DMS79 treated with DMSO at 0.1 percent for 48 hours (cell line): ENCODE data around the gene SYNDIG1.

ENCODE experiments used
- DNase-seq: peaks from one replicate; lab custom pipeline; 2025; lab: John Stamatoyannopoulos, UW

The SYNDIG1 gene

DNA sequence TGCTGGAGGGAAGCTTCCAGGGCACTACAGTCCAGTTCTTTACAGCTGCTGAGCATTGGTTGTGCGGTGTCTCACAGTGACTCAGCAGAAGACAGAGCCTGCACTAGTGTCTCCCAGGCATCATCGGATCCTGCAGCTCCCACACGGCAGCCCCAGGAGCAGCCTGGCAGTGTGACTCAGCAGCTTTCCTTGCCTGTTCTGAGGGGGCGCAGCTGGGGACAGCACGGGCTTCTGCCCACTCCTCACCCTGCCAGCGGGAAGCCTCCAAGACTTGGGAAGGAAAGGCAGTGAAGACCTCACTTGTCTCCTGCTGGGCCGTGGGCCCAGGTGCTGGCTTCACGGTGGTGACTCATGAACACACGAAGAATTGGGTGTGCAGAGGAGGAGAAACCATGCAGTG is 165.4 kb downstream of the SYNDIG1 start:
- no peak for DNase-seq

GRCh38 chr20:24636626-24637025 is 167.2 kb downstream of the SYNDIG1 start:
- DNase-seq, result no peak

GRCh38 chr20:24637087-24637486 is 167.7 kb downstream of the SYNDIG1 start:
- no peak for DNase-seq

DNA sequence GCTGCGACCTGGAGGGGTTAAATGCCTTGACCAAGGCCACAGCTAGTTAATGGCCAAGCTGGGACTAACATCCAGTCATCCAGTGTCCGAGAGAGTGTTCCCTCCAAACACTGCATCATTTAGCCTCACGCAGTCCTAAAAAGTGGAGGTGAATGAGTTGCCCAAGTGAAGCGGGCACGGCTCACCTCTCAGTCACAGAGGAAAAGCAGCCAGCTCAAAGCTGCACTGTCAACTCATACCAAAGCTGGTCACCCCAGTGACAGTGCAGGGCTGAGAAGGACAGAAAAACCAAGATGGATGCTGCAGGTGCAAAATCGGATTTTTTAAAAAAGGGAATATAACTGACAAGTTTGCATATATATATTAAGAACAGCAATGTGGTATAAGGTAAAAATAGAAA is 168.5 kb downstream of the SYNDIG1 start:
- DNase-seq, result no peak

GRCh38 chr20:24638591-24639548 is 169.4 kb downstream of the SYNDIG1 start:
- no peak for DNase-seq

GRCh38 chr20:24640276-24640675 is 170.8 kb downstream of the SYNDIG1 start:
- DNase-seq, result no peak

GRCh38 chr20:24640686-24641085 is 171.3 kb downstream of the SYNDIG1 start:
- DNase-seq, result no peak

DNA sequence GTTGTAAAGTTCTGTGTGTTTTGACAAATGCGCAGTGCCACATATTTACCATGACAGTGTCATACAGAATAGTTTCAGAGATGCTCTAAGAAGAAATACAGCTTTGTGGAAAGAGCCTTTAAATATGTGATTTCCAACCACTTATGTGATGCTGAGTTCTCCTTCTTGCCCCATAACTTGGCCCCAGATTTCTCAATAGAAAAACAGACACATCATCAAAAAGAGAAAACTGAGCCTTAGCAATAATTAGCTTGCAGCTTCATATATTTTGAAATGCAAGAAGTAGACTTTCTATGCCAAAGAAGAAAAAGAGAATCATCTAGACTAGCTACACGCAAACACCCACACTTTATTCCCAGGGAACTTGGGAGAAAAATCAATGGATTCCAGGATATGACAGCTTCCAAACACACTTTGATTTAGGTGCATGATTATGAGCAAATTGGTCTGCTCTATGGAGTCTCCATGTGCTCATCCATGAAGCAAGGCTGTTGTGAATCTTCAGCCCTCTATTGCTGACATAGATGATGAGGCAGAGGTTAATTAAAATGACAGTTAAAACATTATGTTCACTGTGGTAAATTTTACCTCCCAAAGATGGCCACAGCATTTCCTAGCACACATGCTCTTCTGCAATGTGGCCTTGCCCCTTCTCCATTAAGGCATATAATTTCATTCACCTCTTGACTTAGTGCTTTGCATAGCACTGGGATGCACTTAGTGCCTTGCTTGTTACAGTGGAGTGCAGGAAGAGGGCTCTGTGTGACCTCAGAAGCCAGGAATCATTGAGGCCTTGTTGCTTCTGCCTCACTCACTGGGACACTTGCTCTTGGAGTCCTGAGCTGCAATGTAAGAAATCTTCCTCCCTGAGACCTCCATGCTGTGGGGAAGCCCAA is 174.6 kb downstream of the SYNDIG1 start:
- no peak for DNase-seq

DNA sequence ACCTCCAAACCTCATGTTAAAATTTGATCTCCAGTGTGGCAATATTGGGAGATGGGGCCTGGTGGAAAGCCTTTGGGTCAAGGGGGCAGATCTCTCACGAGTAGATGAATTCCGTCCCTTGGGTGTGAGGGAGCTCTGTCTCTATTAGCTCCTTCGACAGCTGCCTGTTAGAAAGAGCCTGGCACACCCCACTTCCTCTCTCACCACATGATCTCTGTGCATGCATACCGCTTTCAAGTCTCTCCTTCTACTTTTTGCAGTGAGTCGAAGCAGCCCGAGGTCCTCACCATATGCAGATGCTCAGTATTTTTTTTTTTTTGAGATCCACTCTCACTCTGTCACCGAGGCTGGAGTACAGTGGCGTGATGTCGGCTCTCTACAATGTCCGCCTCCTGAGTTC is 176.9 kb downstream of the SYNDIG1 start:
- DNase-seq, result no peak

DNA sequence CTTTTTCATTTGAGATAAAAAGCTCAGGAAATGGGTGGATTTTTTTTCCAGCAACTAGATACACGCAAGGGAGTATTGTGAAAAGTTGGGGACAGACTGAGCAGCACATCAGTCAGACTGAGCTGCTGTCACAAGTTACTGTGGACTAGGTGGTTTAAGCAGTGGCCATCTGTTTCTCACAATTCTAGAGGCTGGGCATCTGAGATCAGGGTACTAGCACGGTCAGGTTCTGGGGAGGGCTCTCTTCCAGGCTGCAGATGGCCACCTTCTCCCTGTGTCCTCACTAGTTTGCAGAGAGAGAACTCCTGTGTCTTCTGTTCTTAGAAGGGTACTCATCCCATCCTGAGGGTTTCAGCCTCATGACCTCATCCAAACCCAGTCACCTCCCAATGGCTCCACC is 178.3 kb downstream of the SYNDIG1 start:
- no peak for DNase-seq

- DNase-seq, result peak; percentile 30
Observed at GRCh38 chr20:24648481-24648880, 179.1 kb downstream of the SYNDIG1 start.

- no peak for DNase-seq
Observed at GRCh38 chr20:24648919-24649318, 179.5 kb downstream of the SYNDIG1 start.

DNA sequence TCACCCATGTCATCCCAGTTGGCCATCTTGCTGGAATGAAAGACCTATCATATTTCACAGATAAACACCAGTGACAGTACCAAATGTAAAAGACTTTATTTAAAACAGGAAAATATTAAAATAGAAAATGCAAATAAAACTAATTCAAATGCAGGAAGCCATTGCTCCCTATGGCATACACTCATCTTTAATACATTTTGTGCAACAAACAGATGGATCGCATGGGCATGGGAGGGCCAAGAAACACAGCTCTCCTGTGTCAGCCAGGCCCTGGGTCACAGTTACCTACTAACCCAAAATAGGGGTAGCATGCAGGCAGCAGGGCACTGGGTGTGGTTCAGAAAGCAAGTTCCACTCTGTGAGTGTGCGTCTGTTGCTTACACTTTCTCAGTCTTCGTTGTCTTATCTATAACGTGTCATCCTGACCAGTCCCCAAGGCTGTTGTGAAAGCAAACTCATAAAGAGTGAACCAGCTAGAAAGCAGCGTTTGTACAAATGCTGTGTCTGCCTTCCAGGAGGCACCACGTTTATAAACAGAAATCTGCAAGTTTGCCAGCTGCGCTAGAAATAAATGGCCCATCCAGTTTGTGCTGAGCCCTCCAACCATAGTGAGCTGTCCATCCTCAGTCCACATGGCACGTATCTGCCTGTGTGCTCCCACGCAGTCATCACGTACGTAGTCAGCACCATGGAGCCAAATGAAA is 180.5 kb downstream of the SYNDIG1 start:
- no peak for DNase-seq

- DNase-seq, result no peak
Observed at GRCh38 chr20:24651171-24651975, 181.9 kb downstream of the SYNDIG1 start.

- no peak for DNase-seq
Observed at GRCh38 chr20:24651976-24652345, 182.5 kb downstream of the SYNDIG1 start.

GRCh38 chr20:24653306-24653705 is 183.9 kb downstream of the SYNDIG1 start:
- no peak for DNase-seq

DNA sequence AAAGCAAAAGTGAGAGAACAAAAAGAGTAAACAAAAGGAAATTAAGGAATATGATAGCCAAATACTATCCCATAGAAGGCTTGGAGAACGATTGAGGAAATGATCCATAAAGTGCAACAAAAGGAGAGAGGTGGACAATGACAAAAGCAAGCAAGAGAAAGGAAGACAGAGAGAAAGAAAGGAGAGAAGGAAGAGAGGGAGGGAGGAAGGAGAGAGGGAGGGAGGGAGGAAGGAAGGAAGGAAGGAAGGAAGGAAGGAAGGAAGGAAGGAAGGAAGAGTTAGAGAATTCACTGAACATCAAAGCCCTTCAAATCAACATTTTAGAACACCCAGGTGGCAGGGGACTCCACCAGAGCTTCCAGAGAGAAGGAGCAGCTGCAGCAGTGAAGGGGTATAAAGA is 185.0 kb downstream of the SYNDIG1 start:
- no peak for DNase-seq

GRCh38 chr20:24656391-24656790 is 187.0 kb downstream of the SYNDIG1 start:
- no peak for DNase-seq

DNA sequence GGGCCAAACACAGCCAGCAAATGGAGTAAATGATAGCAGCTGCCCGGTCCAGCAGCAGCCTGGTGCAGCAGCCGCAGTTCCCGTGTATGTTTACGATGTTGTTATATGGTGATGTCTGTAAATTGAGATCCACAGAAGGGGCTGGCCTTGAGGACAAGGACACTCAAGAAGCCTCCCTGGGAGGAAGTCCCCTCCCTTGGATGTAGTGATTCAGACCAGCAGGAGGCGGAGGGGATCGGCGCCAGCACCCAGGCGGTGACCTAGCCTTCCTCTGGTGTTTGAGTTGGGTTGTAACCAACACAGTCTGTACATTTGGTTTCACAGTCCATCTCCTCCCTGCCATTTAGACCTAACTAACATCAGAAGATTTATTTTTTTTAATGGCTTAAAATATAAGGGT is 187.8 kb downstream of the SYNDIG1 start:
- no peak for DNase-seq

DNA sequence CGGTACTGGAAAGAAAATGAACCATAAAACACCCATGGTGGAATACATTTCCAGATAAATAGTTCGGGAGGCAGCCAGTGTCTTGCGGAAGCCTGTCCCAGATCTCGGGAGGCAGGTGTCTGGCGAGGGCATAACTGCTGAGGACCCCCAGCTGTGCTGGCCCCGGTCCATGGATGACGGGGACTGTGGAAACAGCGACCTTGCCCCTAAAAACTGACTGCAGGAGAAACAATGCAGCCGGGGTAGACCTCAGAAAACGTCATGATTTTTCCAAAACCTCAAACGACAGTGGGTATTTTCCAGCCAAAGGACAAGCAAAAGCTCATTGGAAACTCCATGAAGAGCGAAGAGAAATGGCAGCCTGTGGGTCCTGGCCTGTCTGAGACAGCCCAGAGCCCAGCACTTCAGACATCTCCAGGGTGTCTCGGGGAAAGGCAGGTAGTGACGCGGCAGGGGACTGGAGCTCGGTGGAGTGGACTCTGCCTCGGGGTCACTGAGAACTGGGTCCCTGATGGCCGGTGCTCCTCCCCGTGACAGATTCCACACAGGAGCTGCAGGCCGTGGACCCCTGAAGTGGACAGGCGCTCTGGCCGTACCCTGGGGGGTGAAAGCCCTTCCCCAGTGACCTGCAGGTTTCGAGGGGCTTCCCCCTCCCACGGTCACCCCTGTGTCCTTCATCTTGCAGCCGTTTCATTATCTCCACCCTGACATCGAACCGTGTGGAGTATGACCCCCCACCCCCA is 188.6 kb downstream of the SYNDIG1 start:
- DNase-seq, result no peak
